C4-2B (cell line): Measurements from ENCODE around the gene SH2D7.

Experiments used
- H3K27ac ChIP-seq: fragments of 450-650 bp; 2 replicates; pipeline ENCODE4 v1.5.1; 2017
- CTCF ChIP-seq: fragments of 450-650 bp; conservative IDR thresholded peaks from 2 replicates; pipeline ENCODE4 v1.5.1; 2017; ENCODE audit warnings: mild to moderate bottlenecking
- ZFX ChIP-seq: fragments of 450-650 bp; IDR thresholded peaks from 2 replicates; pipeline ENCODE4 v1.6.1; 2017

SH2D7 gene

GRCh38 chr15:78073046-78073787 lies 19.1 kb upstream of the SH2D7 start:
- H3K27ac ChIP-seq, result no peak overlapping the region
- TF ChIP-seq CTCF (no peak), ZFX (no peak)

DNA sequence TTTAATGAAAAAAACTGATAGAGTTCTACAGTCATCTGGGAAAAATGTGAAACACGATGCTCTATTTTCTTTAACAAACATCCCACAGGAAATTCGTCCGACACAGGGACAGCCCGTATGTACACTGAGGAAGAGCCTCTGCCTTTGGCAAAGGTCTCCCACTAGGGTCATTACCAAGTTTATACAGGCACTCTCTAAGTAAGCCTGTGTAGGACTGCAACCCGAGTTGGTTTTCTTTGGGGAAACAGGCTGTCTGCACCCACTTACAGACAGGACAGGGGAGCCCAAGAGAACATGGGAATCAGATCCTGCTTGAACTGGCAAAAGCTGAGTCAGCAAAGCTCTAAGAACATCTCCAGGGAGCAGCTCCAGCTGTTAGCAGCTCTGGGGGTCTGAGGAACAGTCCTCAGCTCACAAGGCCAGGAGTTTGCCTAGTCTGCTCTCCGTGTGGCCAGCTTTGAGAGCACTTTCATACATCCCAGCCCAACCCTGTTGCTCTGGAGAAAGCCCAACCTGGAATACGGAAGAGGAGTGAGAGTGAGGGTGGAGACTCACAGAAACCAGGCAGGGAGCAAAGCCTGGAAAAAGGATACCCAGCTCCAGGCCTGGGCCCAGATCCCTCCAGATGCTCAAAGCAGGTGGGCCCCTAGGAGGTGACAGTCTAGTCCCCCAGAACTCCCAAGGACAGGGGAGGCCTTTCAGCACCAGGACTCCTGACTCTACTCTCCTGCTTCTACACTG lies 16.7 kb upstream of the SH2D7 start:
- H3K27ac ChIP-seq, result no peak overlapping the region
- TF ChIP-seq ZFX, result no peak
- no peak for TF ChIP-seq CTCF

DNA sequence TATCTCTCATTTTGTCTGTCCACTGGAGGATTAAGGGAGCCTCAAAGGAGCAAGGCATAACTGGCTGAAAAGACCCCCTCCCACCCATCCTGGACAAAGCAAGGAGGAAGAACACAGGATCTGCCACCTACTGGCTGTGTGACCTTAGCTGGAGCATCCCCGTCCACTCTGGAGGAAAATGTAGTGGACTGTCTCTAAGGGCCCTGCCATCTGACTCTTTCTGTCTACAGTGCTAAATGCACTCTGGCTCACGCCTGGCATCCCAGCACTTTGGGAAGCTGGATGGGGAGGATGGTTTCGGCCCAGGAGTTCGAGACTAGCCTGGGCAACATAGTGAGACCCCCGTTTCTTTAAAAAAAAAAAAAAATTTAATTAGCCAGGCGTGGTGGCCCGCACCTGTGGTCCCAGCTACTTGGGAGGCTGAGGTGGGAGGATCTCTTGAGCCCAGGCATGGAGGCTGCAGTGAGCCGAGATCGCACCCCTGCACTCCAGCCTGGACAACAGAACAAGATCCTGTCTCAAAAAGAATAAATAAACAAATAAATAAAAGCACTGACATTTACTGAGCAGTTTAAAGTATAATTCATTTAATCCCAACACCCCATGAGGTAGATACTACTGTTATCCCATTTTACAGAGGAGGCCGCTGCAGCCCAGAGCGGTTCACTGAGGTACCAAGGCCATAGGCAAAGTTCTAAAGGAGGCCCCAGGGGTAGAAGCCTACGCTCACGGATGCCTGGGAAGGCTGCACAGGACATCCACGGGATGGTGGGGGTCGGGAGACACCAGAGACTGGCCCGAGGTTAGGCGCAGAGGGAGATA lies 15.9 kb upstream of the SH2D7 start:
- peak overlapping the region; percentile 73 for H3K27ac ChIP-seq
- no peak for TF ChIP-seq ZFX
- TF ChIP-seq CTCF, result no peak

DNA sequence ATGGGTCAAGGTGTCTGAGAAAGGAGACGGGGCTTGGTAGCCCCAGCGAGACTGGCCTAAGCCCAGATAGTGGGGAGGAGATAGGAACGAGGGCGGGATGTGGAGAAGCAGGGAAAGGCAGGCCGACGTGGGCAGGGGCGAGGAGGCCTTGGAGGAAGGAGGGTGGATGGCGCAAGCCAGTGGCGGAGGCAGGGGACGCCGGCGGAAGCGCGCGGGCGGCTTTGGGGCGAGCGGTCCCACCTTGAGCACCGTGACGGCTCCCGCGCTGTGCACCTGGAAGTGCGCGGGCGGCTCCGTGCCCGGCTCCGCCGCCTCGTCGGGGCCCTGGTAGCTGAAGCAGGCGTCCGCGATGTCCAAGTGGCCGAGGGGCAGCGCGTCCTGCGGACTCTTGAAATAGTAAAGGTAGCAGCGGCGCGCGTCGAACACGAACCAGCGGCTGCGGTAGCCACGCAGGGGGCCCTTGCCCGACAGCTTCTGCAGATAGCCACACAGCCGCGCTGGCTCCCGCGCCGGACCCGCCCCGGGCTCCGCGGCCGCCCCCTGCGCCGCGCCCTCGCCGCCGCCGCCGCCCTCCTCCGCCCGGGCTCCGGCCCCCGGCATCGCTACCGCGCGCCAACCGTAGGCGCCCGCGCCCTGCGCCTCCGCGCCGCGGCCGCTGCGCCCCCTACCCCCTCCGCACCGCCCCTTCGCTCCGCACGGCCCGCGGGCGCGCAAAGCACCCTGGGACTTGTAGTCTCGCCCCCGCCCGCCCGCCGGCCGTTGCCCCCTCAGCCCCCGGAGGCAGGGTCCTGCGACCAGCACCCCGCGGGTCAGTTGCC lies 15.1 kb upstream of the SH2D7 start, which contains the start of gene TBC1D2B:
Gene TBC1D2B, minus strand, starts transcription at position 659 of the 818 bp plus-strand sequence. Its CDS starts 59 bp downstream, at position 600.
- TF ChIP-seq CTCF (no peak; the same call in 1 of the 2 replicates), ZFX (peak; percentile 73)
- H3K27ac ChIP-seq, result peak within 1 kb of the TSS; percentile 73

- H3K27ac ChIP-seq, result peak overlapping the region; percentile 73
- TF ChIP-seq ZFX, result no peak
Measured at GRCh38 chr15:78077871-78078210, 14.5 kb upstream of the SH2D7 start.

- TF ChIP-seq ZFX, result no peak
- TF ChIP-seq CTCF, result no peak
- no peak overlapping the region for H3K27ac ChIP-seq
Measured at GRCh38 chr15:78079298-78080087, 12.9 kb upstream of the SH2D7 start.
